Limb (tissue), 2 donors: ENCODE data around the gene PSMD5.
"Not testable (repeated sequence)": the region's sequence is repeated elsewhere in the genome, so short reads cannot be mapped to it uniquely, and the experiment has no call there.

ENCODE experiments used
- DNase-seq, 2 donors: peaks; one replicate each; pipeline ENCODE4 v3.0.0-alpha.2; 2016; ENCODE audit errors: extremely low spot score in 2 of 2

The PSMD5 gene

GRCh38 chr9:120807607-120808379, 34.9 kb downstream of the PSMD5 start:
- DNase-seq, result no peak

GRCh38 chr9:120804784-120805363, 37.8 kb downstream of the PSMD5 start:
- not testable (repeated sequence) for DNase-seq

GRCh38 chr9:120801441-120801840, 41.3 kb downstream of the PSMD5 start:
- no peak for DNase-seq

GRCh38 chr9:120792898-120793765, 49.6 kb downstream of the PSMD5 start, which contains the start of gene FBXW2:
Gene FBXW2, minus strand, starts transcription at chr9:120793416. Its CDS starts 5,158 bp downstream, at chr9:120788258.
- peak; percentile 92 to 96 for DNase-seq

- no peak for DNase-seq
Observed at GRCh38 chr9:120791161-120791560, 51.6 kb downstream of the PSMD5 start.

GRCh38 chr9:120787933-120788332, 54.8 kb downstream of the PSMD5 start:
- DNase-seq, result no peak

- DNase-seq, result no peak
Observed at GRCh38 chr9:120783602-120784047, 59.1 kb downstream of the PSMD5 start.

GRCh38 chr9:120781236-120781635, 61.5 kb downstream of the PSMD5 start:
- DNase-seq, result no peak

GRCh38 chr9:120780367-120780766, 62.4 kb downstream of the PSMD5 start:
- no peak for DNase-seq

- no peak for DNase-seq
Observed at GRCh38 chr9:120779227-120779626, 63.5 kb downstream of the PSMD5 start.

- no peak for DNase-seq
Observed at GRCh38 chr9:120778758-120779157, 64.0 kb downstream of the PSMD5 start.

- DNase-seq, result no peak
Observed at GRCh38 chr9:120777229-120777628, 65.5 kb downstream of the PSMD5 start.

- no peak for DNase-seq
Observed at GRCh38 chr9:120776788-120777187, 65.9 kb downstream of the PSMD5 start.

- DNase-seq, result no peak
Observed at GRCh38 chr9:120775859-120776258, 66.9 kb downstream of the PSMD5 start.

GRCh38 chr9:120774719-120775118, 68.0 kb downstream of the PSMD5 start:
- no peak for DNase-seq

GRCh38 chr9:120773256-120773655, 69.5 kb downstream of the PSMD5 start:
- DNase-seq, result no peak

- no peak for DNase-seq
Observed at GRCh38 chr9:120770931-120771330, 71.8 kb downstream of the PSMD5 start.

GRCh38 chr9:120768886-120769285, 73.8 kb downstream of the PSMD5 start:
- no peak for DNase-seq

GRCh38 chr9:120768247-120768646, 74.5 kb downstream of the PSMD5 start:
- no peak for DNase-seq

- no peak for DNase-seq
Observed at GRCh38 chr9:120767451-120767850, 75.3 kb downstream of the PSMD5 start.
